IMR-90 (cell line): ENCODE measurements around the gene TOMM40L. TPM values are rescaled to one million over a fixed set of nuclear protein-coding genes. Genes with fewer than 3 reads are reported as not detected.

Experiments
- ATAC-seq: fragments of 200-7000 bp; cut with Tn5 transposase; 2 replicates; pipeline ENCODE4 v1.9.1; 2020; ENCODE audit warnings: low read depth, mild to moderate bottlenecking, moderate library complexity
- BruUV-seq: library from RNA; stranded (reverse); fragments of 400-500 nt; replicated peaks from 2 replicates; lab custom pipeline; 2021; lab: Mats Ljungman, UMichigan
- CTCF ChIA-PET: fragments of 300-600 bp; formaldehyde crosslinking; extraction: SDS; loops from one replicate; lab custom pipeline; 2021; ENCODE audit warnings: antibody characterized with exemption; lab: Yijun Ruan, JAX
- POLR2A ChIA-PET: fragments of 300-600 bp; sonication (Branson Sonifier 250); formaldehyde crosslinking; loops from one replicate; lab custom pipeline; 2022; ENCODE audit warnings: antibody characterized with exemption; ENCODE audit not compliant: unreplicated experiment; lab: Charles Lee
- DNase-seq: peaks from one replicate; pipeline ENCODE4 v3.0.0; 2013
- H2AFZ ChIP-seq: replicated peaks from 2 replicates; pipeline ENCODE3; 2013; ENCODE audit warnings: low read length, mild to moderate bottlenecking; ENCODE audit not compliant: poor library complexity
- H2AK5ac ChIP-seq: 2 replicates; pipeline ENCODE4 v1.6.1; 2013; ENCODE audit warnings: low read depth, low read length, inconsistent platforms
- H2AK9ac ChIP-seq: replicated peaks from 2 replicates; pipeline ENCODE3; 2013; ENCODE audit warnings: mild to moderate bottlenecking, low read depth, low read length, moderate library complexity; ENCODE audit not compliant: poor library complexity
- H2BK120ac ChIP-seq: 2 replicates; pipeline ENCODE4 v1.6.1; 2013; ENCODE audit warnings: low read depth, low read length, inconsistent platforms
- H2BK15ac ChIP-seq: 3 replicates; pipeline ENCODE4 v1.6.1; 2013; ENCODE audit warnings: low read depth, low read length, inconsistent platforms
- H2BK20ac ChIP-seq: 2 replicates; pipeline ENCODE4 v1.6.1; 2013; ENCODE audit warnings: low read depth, mild to moderate bottlenecking, inconsistent platforms, low read length, moderate library complexity
- H2BK5ac ChIP-seq: 2 replicates; pipeline ENCODE4 v1.6.1; 2013; ENCODE audit warnings: mild to moderate bottlenecking, low read depth, low read length, inconsistent platforms; ENCODE audit not compliant: poor library complexity, severe bottlenecking
- H3K14ac ChIP-seq: replicated peaks from 2 replicates; pipeline ENCODE4 v1.6.1; 2013; ENCODE audit warnings: low read depth, low read length, inconsistent platforms
- H3K18ac ChIP-seq: 2 replicates; pipeline ENCODE4 v1.6.1; 2013; ENCODE audit warnings: low read depth, low read length, control low read depth
- H3K23ac ChIP-seq: 2 replicates; pipeline ENCODE4 v1.6.1; 2013; ENCODE audit warnings: low read depth, low read length, inconsistent platforms
- H3K27ac ChIP-seq: 2 replicates; pipeline ENCODE4 v1.5.1; 2013; ENCODE audit warnings: mild to moderate bottlenecking, control low read depth, low read length; ENCODE audit not compliant: insufficient read depth
- H3K27me3 ChIP-seq: 2 replicates; pipeline ENCODE4 v1.6.1; 2013; ENCODE audit warnings: low read length; ENCODE audit not compliant: control insufficient read depth, insufficient read depth
- H3K36me3 ChIP-seq: 2 replicates; pipeline ENCODE4 v1.6.1; 2013; ENCODE audit warnings: low read length, mixed read lengths; ENCODE audit not compliant: control insufficient read depth, insufficient read depth
- H3K4ac ChIP-seq: 2 replicates; pipeline ENCODE4 v1.6.1; 2013; ENCODE audit warnings: low read depth, low read length, inconsistent platforms
- H3K4me1 ChIP-seq: 2 replicates; pipeline ENCODE4 v1.6.1; 2013; ENCODE audit warnings: low read length, mixed read lengths; ENCODE audit not compliant: control insufficient read depth, insufficient read depth
- H3K4me2 ChIP-seq: 2 replicates; pipeline ENCODE4 v1.6.1; 2013; ENCODE audit warnings: low read depth, mild to moderate bottlenecking, control low read depth, low read length, moderate library complexity
- H3K4me3 ChIP-seq: 2 replicates; pipeline ENCODE4 v1.5.1; 2013; ENCODE audit warnings: low read depth, mild to moderate bottlenecking, control low read depth, low read length, moderate library complexity; ENCODE audit not compliant: insufficient read depth
- H3K56ac ChIP-seq: 2 replicates; pipeline ENCODE4 v1.6.1; 2013; ENCODE audit warnings: low read length, inconsistent platforms; ENCODE audit not compliant: insufficient read depth; ENCODE audit errors: extremely low read depth
- H3K79me1 ChIP-seq, 2 experiments: 2 replicates each; pipeline ENCODE4 v1.6.1; 2013; ENCODE audit warnings: low read length in 2 of 2, inconsistent platforms in 1 of 2, low read depth in 1 of 2
- H3K9ac ChIP-seq: 2 replicates; pipeline ENCODE4 v1.6.1; 2013; ENCODE audit warnings: low read depth, low read length, control low read depth
- H3K9me1 ChIP-seq: 2 replicates; pipeline ENCODE4 v1.6.1; 2013; ENCODE audit warnings: low read length, inconsistent platforms; ENCODE audit not compliant: insufficient read depth
- H3K9me3 ChIP-seq: 2 replicates; pipeline ENCODE4 v1.6.1; 2013; ENCODE audit warnings: low read length; ENCODE audit not compliant: control insufficient read depth, insufficient read depth
- H4K20me1 ChIP-seq: 2 replicates; pipeline ENCODE4 v1.6.1; 2013; ENCODE audit warnings: low read length, inconsistent platforms; ENCODE audit not compliant: insufficient read depth
- H4K5ac ChIP-seq: 2 replicates; pipeline ENCODE4 v1.6.1; 2013; ENCODE audit warnings: mild to moderate bottlenecking, low read depth, low read length, control low read depth
- H4K8ac ChIP-seq, 2 experiments: 2 replicates each; pipeline ENCODE4 v1.6.1; 2013; ENCODE audit warnings: low read depth in 2 of 2, low read length in 2 of 2, control low read depth in 1 of 2, inconsistent platforms in 1 of 2
- H4K91ac ChIP-seq: 2 replicates; pipeline ENCODE4 v1.6.1; 2013; ENCODE audit warnings: low read depth, low read length, inconsistent platforms; ENCODE audit not compliant: insufficient read depth
- BHLHE40 ChIP-seq: fragments of 150-350 bp; IDR thresholded peaks from 2 replicates; pipeline ENCODE4 v1.6.1; 2016; ENCODE audit warnings: mild to moderate bottlenecking, low read depth, low read length
- CEBPB ChIP-seq: IDR thresholded peaks from 2 replicates; pipeline ENCODE4 v1.6.1; 2012; ENCODE audit warnings: low read depth, low read length, improper control_type of control experiment
- CHD1 ChIP-seq: IDR thresholded peaks from 2 replicates; pipeline ENCODE4 v1.6.1; 2012; ENCODE audit warnings: low read depth, low read length, improper control_type of control experiment
- FOS ChIP-seq: fragments of 150-350 bp; IDR thresholded peaks from 2 replicates; pipeline ENCODE4 v1.6.1; 2016; ENCODE audit warnings: low read depth, low read length
- MAFK ChIP-seq: IDR thresholded peaks from 2 replicates; pipeline ENCODE4 v1.6.1; 2012; ENCODE audit warnings: low read depth, low read length, improper control_type of control experiment
- MAZ ChIP-seq: IDR thresholded peaks from 2 replicates; pipeline ENCODE4 v1.6.1; 2012; ENCODE audit warnings: low read depth, mild to moderate bottlenecking, low read length, improper control_type of control experiment, moderate library complexity, borderline replicate concordance
- MXI1 ChIP-seq: IDR thresholded peaks from 2 replicates; pipeline ENCODE4 v1.6.1; 2012; ENCODE audit warnings: low read depth, mild to moderate bottlenecking, low read length, moderate library complexity, borderline replicate concordance
- POLR2A ChIP-seq: IDR thresholded peaks from 2 replicates; pipeline ENCODE4 v1.6.1; 2012; ENCODE audit warnings: mild to moderate bottlenecking, low read depth, low read length
- RCOR1 ChIP-seq: IDR thresholded peaks from 2 replicates; pipeline ENCODE4 v1.6.1; 2012; ENCODE audit warnings: mild to moderate bottlenecking, low read length, improper control_type of control experiment; ENCODE audit not compliant: insufficient replicate concordance
- RFX5 ChIP-seq: IDR thresholded peaks from 2 replicates; pipeline ENCODE4 v1.8.0; 2012; ENCODE audit warnings: low read depth, mild to moderate bottlenecking, low read length, moderate library complexity
- SMC3 ChIP-seq: fragments of 150-350 bp; IDR thresholded peaks from 2 replicates; pipeline ENCODE4 v1.6.1; 2016; ENCODE audit warnings: low read depth, mild to moderate bottlenecking, antibody characterized with exemption, low read length, moderate library complexity
- WGBS, 2 experiments: methylation state at CpG; one replicate each; pipeline versions ENCODE4 v1.1.5 to v1.1.7; 2013; ENCODE audit warnings: missing lambda C conversion rate in 2 of 2; ENCODE audit not compliant: insufficient read length in 1 of 2; ENCODE audit errors: extremely low coverage in 2 of 2; 5-methylcytosine and 5-hydroxymethylcytosine counted together
- dilution Hi-C: fragments of 300-500 bp; cut with HindIII; formaldehyde crosslinking; loops from one replicate; pipeline ENCODE4 v1.14.3; 2018; ENCODE audit warnings: low sequenced_read_pairs; ENCODE audit not compliant: unreplicated experiment
- in situ Hi-C: fragments of 300-500 bp; cut with MboI; formaldehyde crosslinking; loops from 3 replicates; pipeline ENCODE4 v1.14.3; 2019; ENCODE audit warnings: low sequenced_read_pairs, inconsistent platforms, mixed read lengths
- intact Hi-C: fragments of 100-400 bp; cut with micrococcal nuclease; formaldehyde crosslinking; loops from 2 replicates; pipeline ENCODE4 v1.10.0; 2022
- polyA plus RNA-seq, 3 experiments: library from polyadenylated mRNA; depleted of rRNA; stranded (reverse); fragments of >200 nt; gene quantifications; 2 replicates each; pipeline ENCODE4 v1.2.3, GENCODE V29; 2012; ENCODE audit warnings: low replicate concordance in 1 of 3
- total RNA-seq: library from RNA; depleted of rRNA; stranded (reverse); fragments of >200 nt; gene quantifications from 2 replicates; pipeline ENCODE4 v1.2.3, GENCODE V29; 2012
- TF ChIP-seq, protein P1 (sequence below): fragments of 150-350 bp; IDR thresholded peaks from 2 replicates; pipeline ENCODE4 v1.6.1; 2017; ENCODE audit warnings: mild to moderate bottlenecking, antibody characterized with exemption, low read length, low read depth
- TF ChIP-seq, protein P2 (sequence below): conservative IDR thresholded peaks from 2 replicates; pipeline ENCODE4 v1.5.1; 2012; ENCODE audit warnings: mild to moderate bottlenecking, low read depth, low read length, improper control_type of control experiment
- TF ChIP-seq, protein P3 (sequence below): fragments of 150-350 bp; IDR thresholded peaks from 2 replicates; pipeline ENCODE4 v1.6.1; 2016; ENCODE audit warnings: low read depth, mild to moderate bottlenecking, low read length, moderate library complexity, borderline replicate concordance

The TOMM40L gene
- total and polyA plus RNA-seq, 2 of the 4 experiments (the other 2 are of a cell fraction), result 7.7 to 12.5 TPM

DNA sequence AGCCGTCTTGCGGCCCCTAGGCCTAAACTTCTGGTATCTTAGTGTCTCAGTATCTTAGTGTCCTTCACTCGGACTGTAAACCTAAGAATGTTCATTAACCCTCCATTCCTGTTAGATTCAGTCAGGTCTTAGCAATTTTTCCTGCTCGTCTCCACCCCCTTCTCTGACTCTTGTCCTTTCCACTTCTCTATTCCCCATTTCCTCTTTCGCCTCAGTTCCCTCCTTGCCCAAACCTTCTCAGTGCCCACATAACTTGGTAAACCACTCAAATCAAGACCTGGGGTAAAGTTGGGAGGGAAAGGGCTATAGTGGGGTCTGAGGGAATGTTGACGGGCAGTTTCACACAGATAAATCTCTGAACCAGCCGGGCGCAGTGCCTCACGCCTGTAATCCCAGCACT, 11.5 kb upstream of the TOMM40L start (continued):
- TF ChIP-seq BHLHE40 (no peak), MAZ (no peak), CEBPB (no peak)

DNA sequence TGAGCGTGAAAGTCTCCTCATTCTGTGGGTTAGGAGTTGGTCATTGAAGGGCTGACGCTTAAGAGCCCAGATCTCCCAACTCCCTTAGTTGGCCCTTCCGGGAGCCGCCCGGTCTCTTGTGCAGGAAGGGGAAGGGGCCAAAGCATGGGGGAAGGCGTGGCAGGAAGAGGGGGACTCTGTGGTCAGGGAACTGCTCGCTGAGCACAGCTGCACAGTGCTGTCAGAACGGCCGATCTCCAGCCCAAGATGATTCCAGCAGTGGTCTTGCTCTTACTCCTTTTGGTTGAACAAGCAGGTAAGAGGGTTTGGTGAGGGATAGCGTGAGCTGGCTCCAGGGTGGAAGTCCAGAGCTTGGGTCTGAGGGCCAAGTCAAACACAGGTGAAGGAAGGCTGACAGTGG, 10.8 kb upstream of the TOMM40L start, which contains the start of gene FCER1G:
Gene FCER1G, plus strand, starts transcription at position 220 of the 400 bp plus-strand sequence. Its CDS starts 27 bp downstream, at position 247.
- no peaks in the 10 kb centered on the region for H3K27me3 ChIP-seq
- no peak within 1 kb of the TSS for H2AK5ac ChIP-seq
- no peak within 1 kb of the TSS for H3K56ac ChIP-seq
- peaks cover 5 to 9% of the 10 kb centered on the region in 2 experiments for H3K79me1 ChIP-seq
- H3K9me3 ChIP-seq, result no peaks in the 10 kb centered on the region
- no peaks in the 10 kb centered on the region for H4K20me1 ChIP-seq
- H3K23ac ChIP-seq, result no peak within 1 kb of the TSS
- no peak within 1 kb of the TSS for H2BK120ac ChIP-seq
- peaks cover 38% of the 10 kb centered on the region for H3K36me3 ChIP-seq
- no peak within 1 kb of the TSS for H2AFZ ChIP-seq
- DNase-seq (no peak), ATAC-seq (no peak)
- no peak within 1 kb of the TSS for H4K5ac ChIP-seq
- H3K9ac ChIP-seq, result no peak within 1 kb of the TSS
- no peak within 1 kb of the TSS for H3K4me3 ChIP-seq
- no peak within 1 kb of the TSS for H3K27ac ChIP-seq
- peak within 1 kb of the TSS; percentile 39 for H2AK9ac ChIP-seq
- peaks cover 14% of the 10 kb centered on the region for H3K9me1 ChIP-seq
- H3K4ac ChIP-seq, result no peak within 1 kb of the TSS
- no peak within 1 kb of the TSS for H3K4me2 ChIP-seq
- H4K8ac ChIP-seq, result no peak within 1 kb of the TSS
- no peak within 1 kb of the TSS for H3K18ac ChIP-seq
- no CpG with 5 or more reads among the region's 10 CpGs for WGBS, 2 experiments
- no peak within 1 kb of the TSS for H2BK15ac ChIP-seq
- intact Hi-C loops, result no loop called here
- dilution Hi-C loops, result no loop called here
- in situ Hi-C loops, result loop anchor here (10.0 kb wide), 1 partner anchor 530 kb away; the partner anchor contains the start of gene DUSP12
- no peak within 1 kb of the TSS for H4K91ac ChIP-seq
- CTCF ChIA-PET, result interaction anchor here (0.8 to 1.8 kb wide), 2 partner anchors 10 to 167 kb away, joined by 4 to 9 read pairs; partner anchors contain the start of gene TOMM40L
- POLR2A ChIA-PET, result interaction anchor here (0.7 kb wide), 1 partner anchor 1661 kb away, joined by 10 read pairs; no protein-coding TSS in a partner anchor
- BruUV-seq, result no TSS peak
- H3K4me1 ChIP-seq, result peaks cover 11% of the 10 kb centered on the region
- H2BK5ac ChIP-seq, result no peak within 1 kb of the TSS
- no peak within 1 kb of the TSS for H3K14ac ChIP-seq
- H2BK20ac ChIP-seq, result no peak within 1 kb of the TSS
- TF ChIP-seq RFX5 (no peak), CHD1 (no peak), BHLHE40 (no peak), SMC3 (no peak), FOS (no peak), RCOR1 (no peak), CEBPB (no peak), POLR2A (no peak), MXI1 (no peak), MAFK (no peak), MAZ (no peak)
- TF ChIP-seq, protein P1, sequence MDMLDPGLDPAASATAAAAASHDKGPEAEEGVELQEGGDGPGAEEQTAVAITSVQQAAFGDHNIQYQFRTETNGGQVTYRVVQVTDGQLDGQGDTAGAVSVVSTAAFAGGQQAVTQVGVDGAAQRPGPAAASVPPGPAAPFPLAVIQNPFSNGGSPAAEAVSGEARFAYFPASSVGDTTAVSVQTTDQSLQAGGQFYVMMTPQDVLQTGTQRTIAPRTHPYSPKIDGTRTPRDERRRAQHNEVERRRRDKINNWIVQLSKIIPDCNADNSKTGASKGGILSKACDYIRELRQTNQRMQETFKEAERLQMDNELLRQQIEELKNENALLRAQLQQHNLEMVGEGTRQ, result no peak
- TF ChIP-seq, protein P2, sequence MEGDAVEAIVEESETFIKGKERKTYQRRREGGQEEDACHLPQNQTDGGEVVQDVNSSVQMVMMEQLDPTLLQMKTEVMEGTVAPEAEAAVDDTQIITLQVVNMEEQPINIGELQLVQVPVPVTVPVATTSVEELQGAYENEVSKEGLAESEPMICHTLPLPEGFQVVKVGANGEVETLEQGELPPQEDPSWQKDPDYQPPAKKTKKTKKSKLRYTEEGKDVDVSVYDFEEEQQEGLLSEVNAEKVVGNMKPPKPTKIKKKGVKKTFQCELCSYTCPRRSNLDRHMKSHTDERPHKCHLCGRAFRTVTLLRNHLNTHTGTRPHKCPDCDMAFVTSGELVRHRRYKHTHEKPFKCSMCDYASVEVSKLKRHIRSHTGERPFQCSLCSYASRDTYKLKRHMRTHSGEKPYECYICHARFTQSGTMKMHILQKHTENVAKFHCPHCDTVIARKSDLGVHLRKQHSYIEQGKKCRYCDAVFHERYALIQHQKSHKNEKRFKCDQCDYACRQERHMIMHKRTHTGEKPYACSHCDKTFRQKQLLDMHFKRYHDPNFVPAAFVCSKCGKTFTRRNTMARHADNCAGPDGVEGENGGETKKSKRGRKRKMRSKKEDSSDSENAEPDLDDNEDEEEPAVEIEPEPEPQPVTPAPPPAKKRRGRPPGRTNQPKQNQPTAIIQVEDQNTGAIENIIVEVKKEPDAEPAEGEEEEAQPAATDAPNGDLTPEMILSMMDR, result no peak
- TF ChIP-seq, protein P3, sequence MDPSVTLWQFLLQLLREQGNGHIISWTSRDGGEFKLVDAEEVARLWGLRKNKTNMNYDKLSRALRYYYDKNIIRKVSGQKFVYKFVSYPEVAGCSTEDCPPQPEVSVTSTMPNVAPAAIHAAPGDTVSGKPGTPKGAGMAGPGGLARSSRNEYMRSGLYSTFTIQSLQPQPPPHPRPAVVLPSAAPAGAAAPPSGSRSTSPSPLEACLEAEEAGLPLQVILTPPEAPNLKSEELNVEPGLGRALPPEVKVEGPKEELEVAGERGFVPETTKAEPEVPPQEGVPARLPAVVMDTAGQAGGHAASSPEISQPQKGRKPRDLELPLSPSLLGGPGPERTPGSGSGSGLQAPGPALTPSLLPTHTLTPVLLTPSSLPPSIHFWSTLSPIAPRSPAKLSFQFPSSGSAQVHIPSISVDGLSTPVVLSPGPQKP, result no peak
